Measurements from ENCODE around the gene PRAC1. TPM values are rescaled to one million over a fixed set of nuclear protein-coding genes. Genes with fewer than 3 reads are reported as not detected.

Gene PRAC1
- not detected for polyA plus RNA-seq (2012; ENCODE audit: missing spikeins)

GRCh38 chr17:48722201-48722907 is at the start of gene PRAC1:
TSS of gene PRAC1 (minus strand) at chr17:48722518. CDS start at chr17:48722392, 126 bp downstream.
- TF ChIP-seq POLR2AphosphoS5 (IDR thresholded peaks at IDR 0.05; ENCODE audit: low read depth, low read length) (no peak), TAF1 (IDR thresholded peaks at IDR 0.05; ENCODE audit: borderline replicate concordance, low read depth, low read length) (no peak), POLR2A (IDR thresholded peaks at IDR 0.05; ENCODE audit: low read depth, low read length) (no peak)
- no peak for FAIRE-seq
- no peak for DNase-seq (ENCODE audit: insufficient read length)

DNA sequence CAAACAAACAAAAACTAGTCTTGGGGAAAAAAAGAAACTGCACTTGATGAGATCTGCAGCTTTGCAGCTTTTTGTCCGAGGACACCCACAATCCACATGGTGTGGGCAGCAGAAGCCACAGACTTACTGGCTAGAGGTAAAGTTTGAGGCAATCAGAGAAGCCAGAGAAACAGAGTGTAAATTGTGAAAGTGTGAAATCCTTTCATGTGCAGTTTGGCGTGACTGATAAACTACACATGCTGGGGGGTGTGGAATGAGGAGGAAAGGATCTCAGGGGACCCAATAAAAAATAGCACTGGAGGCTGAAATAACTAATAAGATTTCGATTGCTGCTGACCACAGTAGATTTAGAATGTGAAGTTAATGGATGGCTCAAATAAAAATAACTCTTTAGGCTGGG is 48.6 kb upstream of the PRAC1 start:
- no peak for FAIRE-seq
- no peak for DNase-seq (ENCODE audit: insufficient read length)
- TF ChIP-seq POLR2A (IDR thresholded peaks at IDR 0.05; ENCODE audit: low read depth, low read length) (no peak), TAF1 (IDR thresholded peaks at IDR 0.05; ENCODE audit: borderline replicate concordance, low read depth, low read length) (no peak), POLR2AphosphoS5 (IDR thresholded peaks at IDR 0.05; ENCODE audit: low read depth, low read length) (no peak)

DNA sequence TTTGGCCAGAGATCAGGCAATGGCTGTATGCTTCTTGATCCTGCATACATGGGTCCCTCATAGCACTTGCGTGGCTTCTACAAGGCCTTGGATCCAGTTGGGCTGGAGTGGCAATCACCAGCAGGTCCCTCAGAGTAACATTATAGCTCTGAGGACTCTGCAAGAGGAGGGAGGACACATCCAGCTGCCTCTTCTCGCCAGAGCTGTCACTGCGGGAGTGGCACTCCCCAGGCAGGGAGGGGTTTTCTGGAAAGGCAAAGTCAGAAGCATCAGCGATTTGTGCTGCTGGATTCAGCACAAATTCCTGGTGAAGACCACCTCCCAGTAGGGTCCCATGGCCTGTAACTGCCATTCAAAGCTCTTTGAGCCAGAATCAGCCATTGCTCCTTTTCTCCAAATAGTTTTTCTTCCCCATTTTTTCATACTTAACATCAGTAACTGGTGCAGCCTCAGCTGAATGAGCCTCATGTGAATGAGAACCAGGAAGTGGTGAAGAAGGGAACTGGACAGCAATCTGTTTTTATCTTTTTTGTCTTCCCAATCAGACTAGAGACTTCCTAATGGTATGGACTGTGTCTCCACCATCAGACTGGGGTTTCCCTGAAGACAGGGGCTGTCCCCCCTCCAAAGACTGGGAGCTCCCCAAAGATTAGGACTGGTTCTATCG is 46.8 kb upstream of the PRAC1 start:
- DNase-seq (ENCODE audit: insufficient read length), result no peak
- TF ChIP-seq TAF1 (IDR thresholded peaks at IDR 0.05; ENCODE audit: borderline replicate concordance, low read depth, low read length), result no peak
- no peak for TF ChIP-seq POLR2AphosphoS5 (IDR thresholded peaks at IDR 0.05; ENCODE audit: low read depth, low read length)
- no peak for TF ChIP-seq POLR2A (IDR thresholded peaks at IDR 0.05; ENCODE audit: low read depth, low read length)
- no peak for FAIRE-seq

- no peak for TF ChIP-seq POLR2AphosphoS5 (IDR thresholded peaks at IDR 0.05; ENCODE audit: low read depth, low read length)
- no peak for TF ChIP-seq POLR2A (IDR thresholded peaks at IDR 0.05; ENCODE audit: low read depth, low read length)
- no peak for TF ChIP-seq TAF1 (IDR thresholded peaks at IDR 0.05; ENCODE audit: borderline replicate concordance, low read depth, low read length)
- no peak for DNase-seq (ENCODE audit: insufficient read length)
- FAIRE-seq, result no peak
Measured at GRCh38 chr17:48767263-48767774, 45.0 kb upstream of the PRAC1 start.

- FAIRE-seq (no peak), DNase-seq (ENCODE audit: insufficient read length) (no peak)
- TF ChIP-seq POLR2A (IDR thresholded peaks at IDR 0.05; ENCODE audit: low read depth, low read length), result no peak
- TF ChIP-seq TAF1 (IDR thresholded peaks at IDR 0.05; ENCODE audit: borderline replicate concordance, low read depth, low read length), result no peak
- TF ChIP-seq POLR2AphosphoS5 (IDR thresholded peaks at IDR 0.05; ENCODE audit: low read depth, low read length), result no peak
Measured at GRCh38 chr17:48761114-48761513, 38.8 kb upstream of the PRAC1 start.

DNA sequence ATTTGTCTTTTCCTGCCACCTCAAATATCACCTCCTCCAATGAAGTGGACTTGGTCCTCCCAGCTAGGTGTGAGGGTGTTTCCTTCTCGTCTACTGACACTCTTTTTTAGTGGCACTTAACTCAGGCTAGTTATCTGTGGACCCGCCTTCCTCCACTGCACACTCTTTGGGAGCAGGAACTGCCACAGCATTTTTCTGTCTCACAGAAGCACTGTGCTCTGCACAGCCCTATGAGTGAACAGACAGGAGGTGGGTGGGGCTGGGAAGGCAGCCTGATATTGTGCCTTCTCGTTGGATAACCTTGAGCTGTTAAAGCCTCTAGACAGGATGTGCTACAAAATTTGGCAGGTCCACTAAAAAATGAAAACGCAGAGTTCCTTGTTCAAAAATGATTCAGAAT is 38.1 kb upstream of the PRAC1 start:
- TF ChIP-seq POLR2AphosphoS5 (IDR thresholded peaks at IDR 0.05; ENCODE audit: low read depth, low read length), result no peak
- no peak for TF ChIP-seq POLR2A (IDR thresholded peaks at IDR 0.05; ENCODE audit: low read depth, low read length)
- TF ChIP-seq TAF1 (IDR thresholded peaks at IDR 0.05; ENCODE audit: borderline replicate concordance, low read depth, low read length), result no peak
- DNase-seq (ENCODE audit: insufficient read length), result no peak
- FAIRE-seq, result no peak

DNA sequence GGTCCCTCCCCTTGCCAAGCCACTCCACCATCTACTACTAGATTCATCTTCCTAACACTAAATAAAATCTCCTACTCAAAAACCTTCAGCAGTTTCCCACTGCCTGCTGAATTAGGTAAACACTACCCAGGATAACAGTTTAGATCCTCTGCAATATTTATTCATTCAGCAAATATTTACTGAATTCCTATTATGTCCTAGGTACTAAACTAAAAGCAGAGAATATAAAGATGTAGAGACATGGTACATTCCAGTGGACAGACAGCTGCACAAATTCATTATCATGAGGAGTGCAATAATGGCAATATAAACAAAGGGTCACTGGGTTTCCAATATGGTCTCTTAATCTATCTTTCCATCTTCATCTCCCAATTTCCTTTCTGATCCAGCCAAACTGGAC is 37.0 kb upstream of the PRAC1 start:
- FAIRE-seq, result no peak
- no peak for TF ChIP-seq POLR2A (IDR thresholded peaks at IDR 0.05; ENCODE audit: low read depth, low read length)
- no peak for TF ChIP-seq TAF1 (IDR thresholded peaks at IDR 0.05; ENCODE audit: borderline replicate concordance, low read depth, low read length)
- TF ChIP-seq POLR2AphosphoS5 (IDR thresholded peaks at IDR 0.05; ENCODE audit: low read depth, low read length), result no peak
- no peak for DNase-seq (ENCODE audit: insufficient read length)

DNA sequence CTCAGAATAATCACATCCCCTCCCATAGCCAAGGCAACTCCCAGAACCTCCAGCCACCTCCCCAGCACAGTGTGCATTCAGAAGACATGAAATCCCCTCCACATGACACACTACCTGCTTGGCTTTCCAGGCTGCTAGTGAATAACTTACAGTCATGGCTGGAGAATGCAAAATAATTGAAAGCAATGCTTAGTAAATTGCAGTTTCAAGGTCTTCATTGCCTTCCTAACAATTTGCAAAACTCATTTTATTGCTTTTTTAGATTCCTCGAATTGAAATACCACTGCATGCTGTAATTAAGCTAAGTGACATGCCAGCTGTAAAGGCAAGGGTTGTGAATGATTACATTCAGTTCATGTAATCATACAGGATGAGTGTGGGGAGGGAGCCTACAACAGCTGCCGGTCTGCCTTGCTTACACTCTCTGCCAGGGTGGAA is 35.2 kb upstream of the PRAC1 start:
- no peak for FAIRE-seq
- no peak for TF ChIP-seq POLR2A (IDR thresholded peaks at IDR 0.05; ENCODE audit: low read depth, low read length)
- TF ChIP-seq POLR2AphosphoS5 (IDR thresholded peaks at IDR 0.05; ENCODE audit: low read depth, low read length), result no peak
- no peak for TF ChIP-seq TAF1 (IDR thresholded peaks at IDR 0.05; ENCODE audit: borderline replicate concordance, low read depth, low read length)
- no peak for DNase-seq (ENCODE audit: insufficient read length)

DNA sequence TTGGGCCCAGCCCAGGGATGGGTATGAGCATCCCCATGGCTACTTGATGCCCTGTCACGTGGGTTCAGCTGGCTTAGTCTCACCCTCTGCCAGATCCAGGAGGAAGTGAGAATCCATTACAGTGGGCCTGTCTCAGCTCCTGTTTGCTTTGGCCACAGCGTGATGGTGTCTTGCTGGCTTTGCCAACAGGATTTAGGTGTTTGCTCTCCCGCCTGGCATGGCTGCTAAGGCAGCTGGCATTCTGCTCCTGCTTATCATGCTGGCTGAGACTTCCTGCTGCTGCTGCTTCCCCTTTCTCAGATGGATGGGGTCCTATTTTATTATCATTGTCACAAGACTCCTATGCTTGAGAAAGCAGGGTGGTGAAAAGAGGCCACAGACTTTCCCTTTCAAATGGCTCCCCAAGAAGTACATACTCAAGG is 34.5 kb upstream of the PRAC1 start:
- no peak for TF ChIP-seq TAF1 (IDR thresholded peaks at IDR 0.05; ENCODE audit: borderline replicate concordance, low read depth, low read length)
- TF ChIP-seq POLR2A (IDR thresholded peaks at IDR 0.05; ENCODE audit: low read depth, low read length), result no peak
- FAIRE-seq (no peak), DNase-seq (ENCODE audit: insufficient read length) (no peak)

- no peak for DNase-seq (ENCODE audit: insufficient read length)
- no peak for FAIRE-seq
- TF ChIP-seq POLR2A (IDR thresholded peaks at IDR 0.05; ENCODE audit: low read depth, low read length), result no peak
- no peak for TF ChIP-seq TAF1 (IDR thresholded peaks at IDR 0.05; ENCODE audit: borderline replicate concordance, low read depth, low read length)
- no peak for TF ChIP-seq POLR2AphosphoS5 (IDR thresholded peaks at IDR 0.05; ENCODE audit: low read depth, low read length)
Measured at GRCh38 chr17:48755356-48755755, 33.0 kb upstream of the PRAC1 start.

- FAIRE-seq (no peak), DNase-seq (ENCODE audit: insufficient read length) (no peak)
- TF ChIP-seq POLR2AphosphoS5 (IDR thresholded peaks at IDR 0.05; ENCODE audit: low read depth, low read length) (no peak), POLR2A (IDR thresholded peaks at IDR 0.05; ENCODE audit: low read depth, low read length) (no peak), TAF1 (IDR thresholded peaks at IDR 0.05; ENCODE audit: borderline replicate concordance, low read depth, low read length) (no peak)
Measured at GRCh38 chr17:48754500-48755261, 32.4 kb upstream of the PRAC1 start.

Data from GM12892 (cell line).